Liver (tissue), 9 donors: ENCODE results near the gene DYSF. TPM values are rescaled to one million over a fixed set of nuclear protein-coding genes. Genes with fewer than 3 reads are reported as not detected.

Source experiments
- DNase-seq: peaks from one replicate; pipeline ENCODE4 v3.0.0-alpha.2; 2017; ENCODE audit warnings: low spot score
- H3K27ac ChIP-seq, 2 donors: one replicate each; pipeline ENCODE4 v1.7.0; 2013; ENCODE audit warnings: inconsistent platforms in 2 of 2, low read length in 2 of 2, control low read depth in 1 of 2, low read depth in 1 of 2, mild to moderate bottlenecking in 1 of 2
- H3K27me3 ChIP-seq, 4 donors: one replicate each; pipeline versions ENCODE4 v1.6.1 to v1.7.0; 2013; ENCODE audit warnings: low read length in 3 of 4, inconsistent platforms in 1 of 4, mild to moderate bottlenecking in 1 of 4, moderate library complexity in 1 of 4; ENCODE audit not compliant: control insufficient read depth in 4 of 4, insufficient read depth in 4 of 4
- H3K36me3 ChIP-seq, 4 donors: one replicate each; pipeline versions ENCODE4 v1.6.1 to v1.7.0; 2013; ENCODE audit warnings: low read length in 3 of 4, mild to moderate bottlenecking in 3 of 4, low read depth in 1 of 4, moderate library complexity in 1 of 4; ENCODE audit not compliant: control insufficient read depth in 4 of 4, insufficient read depth in 3 of 4
- H3K4me1 ChIP-seq, 4 donors: one replicate each; pipeline versions ENCODE4 v1.6.1 to v1.7.0; 2013; ENCODE audit warnings: low read length in 3 of 4, mild to moderate bottlenecking in 3 of 4, moderate library complexity in 1 of 4; ENCODE audit not compliant: control insufficient read depth in 4 of 4, insufficient read depth in 4 of 4
- H3K4me3 ChIP-seq, 3 donors: one replicate each; pipeline versions ENCODE4 v1.6.1 to v1.7.0; 2013; ENCODE audit warnings: low read length in 3 of 3, control low read depth in 1 of 3, low read depth in 1 of 3, mild to moderate bottlenecking in 1 of 3
- H3K9ac ChIP-seq, 2 donors: one replicate each; pipeline ENCODE4 v1.7.0; 2013; ENCODE audit warnings: low read length in 2 of 2, mild to moderate bottlenecking in 2 of 2, moderate library complexity in 2 of 2, control low read depth in 1 of 2, low read depth in 1 of 2
- H3K9me3 ChIP-seq, 4 donors: one replicate each; pipeline versions ENCODE4 v1.6.1 to v1.7.0; 2013; ENCODE audit warnings: low read length in 3 of 4; ENCODE audit not compliant: control insufficient read depth in 4 of 4
- EGR1 ChIP-seq, 2 donors: IDR thresholded peaks; 2 replicates each; pipeline ENCODE4 v1.6.1; 2016 to 2018; ENCODE audit warnings: antibody characterized with exemption in 2 of 2, low read depth in 2 of 2
- FOXA1 ChIP-seq: IDR thresholded peaks from 2 replicates; pipeline ENCODE4 v1.6.1; 2016; ENCODE audit warnings: antibody characterized with exemption
- FOXA2 ChIP-seq: IDR thresholded peaks from 2 replicates; pipeline ENCODE4 v1.6.1; 2016; ENCODE audit warnings: antibody characterized with exemption
- GABPA ChIP-seq, 2 donors: IDR thresholded peaks in 1 of 2; conservative IDR thresholded peaks in 1 of 2; 2 replicates each; pipeline ENCODE4 v1.6.1; 2016; ENCODE audit warnings: antibody characterized with exemption in 2 of 2, mild to moderate bottlenecking in 1 of 2, moderate library complexity in 1 of 2
- HNF4A ChIP-seq, 2 donors: conservative IDR thresholded peaks; 2 replicates each; pipeline ENCODE4 v1.6.1; 2016; ENCODE audit warnings: antibody characterized with exemption in 2 of 2, mild to moderate bottlenecking in 2 of 2
- HNF4G ChIP-seq: IDR thresholded peaks from 2 replicates; pipeline ENCODE4 v1.6.1; 2016; ENCODE audit warnings: antibody characterized with exemption
- RAD21 ChIP-seq, 2 donors: IDR thresholded peaks; 2 replicates each; pipeline ENCODE4 v1.6.1; 2016; ENCODE audit warnings: antibody characterized with exemption in 2 of 2, mild to moderate bottlenecking in 2 of 2
- RXRA ChIP-seq, 2 donors: IDR thresholded peaks; 2 replicates each; pipeline ENCODE4 v1.6.1; 2017 to 2018; ENCODE audit warnings: antibody characterized with exemption in 2 of 2, mild to moderate bottlenecking in 1 of 2
- TAF1 ChIP-seq: conservative IDR thresholded peaks from 2 replicates; pipeline ENCODE4 v1.6.1; 2016; ENCODE audit warnings: antibody characterized with exemption, mild to moderate bottlenecking
- WGBS: extraction: QIAGEN DNeasy Blood & Tissue Kit; methylation state at CpG from one replicate; pipeline ENCODE4 v1.1.7; 2013; 5-methylcytosine and 5-hydroxymethylcytosine counted together
- polyA plus RNA-seq, 2 donors: library from polyadenylated mRNA; stranded (reverse) in 1 of 2; unstranded in 1 of 2; fragments of 200-250 nt in 1 of 2; fragments of >200 nt in 1 of 2; fragmentation: Nextera tagmentation in 1 of 2; extraction: Ambion mirVana in 1 of 2; gene quantifications; one replicate each; pipeline versions ENCODE4 v1.2.1 to v1.2.3, GENCODE V29; 2013 to 2015
- total RNA-seq, 2 donors: library from RNA; depleted of rRNA; stranded (reverse); fragments of >200 nt; gene quantifications; one replicate each; pipeline ENCODE4 v1.2.3, GENCODE V29; 2014
- TF ChIP-seq, protein P1 (sequence below): IDR thresholded peaks from 2 replicates; pipeline ENCODE4 v1.6.1; 2016; ENCODE audit warnings: antibody characterized with exemption
- TF ChIP-seq, protein P2 (sequence below): fragments of 150-350 bp; IDR thresholded peaks from 2 replicates; pipeline ENCODE4 v1.5.1; 2017; ENCODE audit warnings: improper control_type of control experiment, low read depth, low read length; ENCODE audit not compliant: missing input control
- TF ChIP-seq, protein P3 (sequence below): IDR thresholded peaks from 2 replicates; pipeline ENCODE4 v1.6.1; 2016; ENCODE audit warnings: antibody characterized with exemption
- TF ChIP-seq, protein P4 (sequence below): IDR thresholded peaks from 2 replicates; pipeline ENCODE4 v1.6.1; 2016; ENCODE audit warnings: antibody characterized with exemption, mild to moderate bottlenecking
- TF ChIP-seq, protein P5 (sequence below): IDR thresholded peaks from 2 replicates; pipeline ENCODE4 v1.6.1; 2016; ENCODE audit warnings: antibody characterized with exemption
- donor health status: healthy.
- donor health status: healthy.
- donor health status: healthy.
- donor health status: healthy.
- donor health status: healthy.

Gene DYSF
- total and polyA plus RNA-seq, 4 donors = 8.5 to 20.8 (median 13.6) TPM

DNA sequence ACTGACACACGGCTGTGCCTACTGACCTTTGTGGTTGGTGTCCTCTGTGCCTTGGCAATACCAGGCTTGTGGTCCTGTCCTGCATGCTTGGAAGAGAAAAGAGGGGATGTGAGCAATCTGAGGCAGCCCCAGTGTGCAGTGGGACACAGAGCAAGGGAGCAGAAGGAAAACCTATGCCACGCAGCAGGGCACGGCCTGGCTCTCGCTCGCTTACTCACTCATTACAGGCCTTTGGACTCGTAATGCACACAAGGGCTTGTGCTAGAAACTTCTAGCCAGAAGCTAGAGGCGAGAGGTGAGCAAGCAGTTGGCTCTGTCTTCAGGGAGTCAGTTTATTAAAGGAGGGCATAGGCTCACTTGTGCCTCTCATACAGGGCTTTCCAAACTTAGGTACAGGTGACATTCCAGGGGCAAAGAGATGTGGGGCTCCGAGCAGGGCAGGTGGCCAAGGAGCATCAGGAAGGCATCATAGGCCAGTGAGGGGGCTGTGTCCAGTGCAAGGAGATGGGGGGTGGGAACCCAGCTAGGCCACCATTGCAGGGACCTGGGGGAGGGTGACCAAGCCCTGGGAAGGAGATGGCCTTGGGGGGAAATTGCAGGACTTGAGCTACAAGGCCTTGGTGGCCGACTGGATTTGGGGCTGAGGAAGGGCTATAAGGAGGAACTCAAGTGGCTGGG, 100.8 kb downstream of the DYSF start:
- H3K36me3 ChIP-seq = no peaks in the 10 kb centered on the region
- peak overlapping the region; percentile 60 to 78 for H3K27ac ChIP-seq
- H3K9ac ChIP-seq = no peak overlapping the region
- H3K27me3 ChIP-seq = no peaks in the 10 kb centered on the region
- no peak overlapping the region for H3K4me3 ChIP-seq
- 58% methylated on average over 9 of the region's 9 CpGs for WGBS
- TF ChIP-seq FOXA2 = peak; percentile 14
- peak; percentile 38 to 83 for TF ChIP-seq HNF4A (conservative IDR thresholded peaks at IDR 0.05)
- TF ChIP-seq RXRA (IDR thresholded peaks at IDR 0.05) = peak in 1 of 2 donors; percentile 54
- no peak for TF ChIP-seq TAF1
- peaks cover 6 to 35% (median 25%) of the 10 kb centered on the region in 4 donors for H3K4me1 ChIP-seq
- no peaks in the 10 kb centered on the region for H3K9me3 ChIP-seq
- no peak for DNase-seq

DNA sequence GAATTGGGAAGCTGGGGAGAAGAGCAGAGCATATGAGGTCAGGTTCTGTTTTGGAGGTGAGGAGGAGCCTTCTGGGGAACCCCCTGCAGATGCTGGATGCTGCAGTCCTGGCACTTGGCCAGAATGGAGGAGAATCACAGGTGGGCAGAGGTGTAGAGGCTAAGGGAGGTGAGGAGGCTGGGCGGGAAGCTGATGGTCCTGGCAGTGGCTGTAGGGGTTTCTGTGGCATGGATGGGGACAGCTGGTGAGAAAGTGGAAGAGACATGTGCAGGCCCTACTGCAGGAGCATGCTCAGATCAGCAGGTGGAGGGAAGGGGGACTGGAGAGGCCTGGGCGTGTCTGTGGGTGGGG, 101.3 kb downstream of the DYSF start:
- H3K9ac ChIP-seq = no peak overlapping the region
- TF ChIP-seq RAD21 (IDR thresholded peaks at IDR 0.05) = no peak
- TF ChIP-seq, protein P1, sequence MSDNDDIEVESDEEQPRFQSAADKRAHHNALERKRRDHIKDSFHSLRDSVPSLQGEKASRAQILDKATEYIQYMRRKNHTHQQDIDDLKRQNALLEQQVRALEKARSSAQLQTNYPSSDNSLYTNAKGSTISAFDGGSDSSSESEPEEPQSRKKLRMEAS = no peak
- TF ChIP-seq EGR1 (IDR thresholded peaks at IDR 0.05; ENCODE audit: low read depth in 2 of 2) = no peak
- TF ChIP-seq GABPA (IDR thresholded peaks at IDR 0.05 in 1 of 2, conservative IDR thresholded peaks at IDR 0.05 in 1 of 2) = no peak
- TF ChIP-seq, protein P2, sequence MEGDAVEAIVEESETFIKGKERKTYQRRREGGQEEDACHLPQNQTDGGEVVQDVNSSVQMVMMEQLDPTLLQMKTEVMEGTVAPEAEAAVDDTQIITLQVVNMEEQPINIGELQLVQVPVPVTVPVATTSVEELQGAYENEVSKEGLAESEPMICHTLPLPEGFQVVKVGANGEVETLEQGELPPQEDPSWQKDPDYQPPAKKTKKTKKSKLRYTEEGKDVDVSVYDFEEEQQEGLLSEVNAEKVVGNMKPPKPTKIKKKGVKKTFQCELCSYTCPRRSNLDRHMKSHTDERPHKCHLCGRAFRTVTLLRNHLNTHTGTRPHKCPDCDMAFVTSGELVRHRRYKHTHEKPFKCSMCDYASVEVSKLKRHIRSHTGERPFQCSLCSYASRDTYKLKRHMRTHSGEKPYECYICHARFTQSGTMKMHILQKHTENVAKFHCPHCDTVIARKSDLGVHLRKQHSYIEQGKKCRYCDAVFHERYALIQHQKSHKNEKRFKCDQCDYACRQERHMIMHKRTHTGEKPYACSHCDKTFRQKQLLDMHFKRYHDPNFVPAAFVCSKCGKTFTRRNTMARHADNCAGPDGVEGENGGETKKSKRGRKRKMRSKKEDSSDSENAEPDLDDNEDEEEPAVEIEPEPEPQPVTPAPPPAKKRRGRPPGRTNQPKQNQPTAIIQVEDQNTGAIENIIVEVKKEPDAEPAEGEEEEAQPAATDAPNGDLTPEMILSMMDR = no peak
- TF ChIP-seq HNF4G = no peak
- TF ChIP-seq, protein P3, sequence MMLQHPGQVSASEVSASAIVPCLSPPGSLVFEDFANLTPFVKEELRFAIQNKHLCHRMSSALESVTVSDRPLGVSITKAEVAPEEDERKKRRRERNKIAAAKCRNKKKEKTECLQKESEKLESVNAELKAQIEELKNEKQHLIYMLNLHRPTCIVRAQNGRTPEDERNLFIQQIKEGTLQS = no peak
- H3K27me3 ChIP-seq = no peaks in the 10 kb centered on the region
- H3K4me1 ChIP-seq = peaks cover 6 to 35% (median 25%) of the 10 kb centered on the region in 4 donors
- WGBS = 97% methylated on average over 2 of the region's 2 CpGs
- no peak overlapping the region for H3K4me3 ChIP-seq
- no peak for DNase-seq
- H3K9me3 ChIP-seq = no peaks in the 10 kb centered on the region
- peak overlapping the region; percentile 60 to 78 for H3K27ac ChIP-seq
- no peaks in the 10 kb centered on the region for H3K36me3 ChIP-seq

DNA sequence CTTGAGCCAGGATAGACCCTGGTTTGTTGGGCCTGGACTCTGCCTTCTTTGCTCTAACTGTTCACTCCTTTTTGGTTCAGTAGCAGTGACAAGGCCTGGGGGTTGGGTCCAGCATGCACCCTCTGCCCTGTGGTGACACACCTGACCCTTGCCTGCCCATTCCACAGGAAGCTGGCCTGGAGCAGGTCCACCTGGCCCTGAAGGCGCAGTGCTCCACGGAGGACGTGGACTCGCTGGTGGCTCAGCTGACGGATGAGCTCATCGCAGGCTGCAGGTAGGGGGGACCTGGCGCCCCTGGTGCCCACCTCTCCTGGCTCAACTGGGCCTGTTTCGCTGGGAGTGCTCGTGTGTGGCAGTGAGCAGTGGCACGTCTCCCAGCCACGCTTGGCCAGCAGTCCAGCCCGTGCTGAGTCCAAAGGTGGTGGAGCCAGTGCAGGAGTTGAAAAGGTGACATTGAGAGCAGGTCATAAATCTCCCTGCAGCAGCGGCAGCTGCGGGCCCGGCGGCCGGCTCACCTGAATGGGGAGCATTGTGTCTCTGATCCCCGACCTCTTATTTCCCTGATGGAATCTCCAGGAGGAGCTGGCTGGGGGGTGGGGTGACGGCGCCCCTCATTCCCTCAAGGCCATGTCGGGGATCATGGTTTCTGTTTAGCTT, 102.6 kb downstream of the DYSF start:
- WGBS = 42% methylated on average over 21 of the region's 21 CpGs
- peak overlapping the region in 1 of 3 donors; percentile 31 for H3K4me3 ChIP-seq
- H3K36me3 ChIP-seq = no peaks in the 10 kb centered on the region
- H3K27ac ChIP-seq = peak overlapping the region; percentile 78 to 81
- H3K27me3 ChIP-seq = no peaks in the 10 kb centered on the region
- DNase-seq = no peak
- H3K9ac ChIP-seq = no peak overlapping the region
- H3K4me1 ChIP-seq = peaks cover 6 to 35% (median 25%) of the 10 kb centered on the region in 4 donors
- no peaks in the 10 kb centered on the region for H3K9me3 ChIP-seq
- no peak for TF ChIP-seq FOXA1
- TF ChIP-seq, protein P4, sequence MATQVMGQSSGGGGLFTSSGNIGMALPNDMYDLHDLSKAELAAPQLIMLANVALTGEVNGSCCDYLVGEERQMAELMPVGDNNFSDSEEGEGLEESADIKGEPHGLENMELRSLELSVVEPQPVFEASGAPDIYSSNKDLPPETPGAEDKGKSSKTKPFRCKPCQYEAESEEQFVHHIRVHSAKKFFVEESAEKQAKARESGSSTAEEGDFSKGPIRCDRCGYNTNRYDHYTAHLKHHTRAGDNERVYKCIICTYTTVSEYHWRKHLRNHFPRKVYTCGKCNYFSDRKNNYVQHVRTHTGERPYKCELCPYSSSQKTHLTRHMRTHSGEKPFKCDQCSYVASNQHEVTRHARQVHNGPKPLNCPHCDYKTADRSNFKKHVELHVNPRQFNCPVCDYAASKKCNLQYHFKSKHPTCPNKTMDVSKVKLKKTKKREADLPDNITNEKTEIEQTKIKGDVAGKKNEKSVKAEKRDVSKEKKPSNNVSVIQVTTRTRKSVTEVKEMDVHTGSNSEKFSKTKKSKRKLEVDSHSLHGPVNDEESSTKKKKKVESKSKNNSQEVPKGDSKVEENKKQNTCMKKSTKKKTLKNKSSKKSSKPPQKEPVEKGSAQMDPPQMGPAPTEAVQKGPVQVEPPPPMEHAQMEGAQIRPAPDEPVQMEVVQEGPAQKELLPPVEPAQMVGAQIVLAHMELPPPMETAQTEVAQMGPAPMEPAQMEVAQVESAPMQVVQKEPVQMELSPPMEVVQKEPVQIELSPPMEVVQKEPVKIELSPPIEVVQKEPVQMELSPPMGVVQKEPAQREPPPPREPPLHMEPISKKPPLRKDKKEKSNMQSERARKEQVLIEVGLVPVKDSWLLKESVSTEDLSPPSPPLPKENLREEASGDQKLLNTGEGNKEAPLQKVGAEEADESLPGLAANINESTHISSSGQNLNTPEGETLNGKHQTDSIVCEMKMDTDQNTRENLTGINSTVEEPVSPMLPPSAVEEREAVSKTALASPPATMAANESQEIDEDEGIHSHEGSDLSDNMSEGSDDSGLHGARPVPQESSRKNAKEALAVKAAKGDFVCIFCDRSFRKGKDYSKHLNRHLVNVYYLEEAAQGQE = no peak
- TF ChIP-seq, protein P5, sequence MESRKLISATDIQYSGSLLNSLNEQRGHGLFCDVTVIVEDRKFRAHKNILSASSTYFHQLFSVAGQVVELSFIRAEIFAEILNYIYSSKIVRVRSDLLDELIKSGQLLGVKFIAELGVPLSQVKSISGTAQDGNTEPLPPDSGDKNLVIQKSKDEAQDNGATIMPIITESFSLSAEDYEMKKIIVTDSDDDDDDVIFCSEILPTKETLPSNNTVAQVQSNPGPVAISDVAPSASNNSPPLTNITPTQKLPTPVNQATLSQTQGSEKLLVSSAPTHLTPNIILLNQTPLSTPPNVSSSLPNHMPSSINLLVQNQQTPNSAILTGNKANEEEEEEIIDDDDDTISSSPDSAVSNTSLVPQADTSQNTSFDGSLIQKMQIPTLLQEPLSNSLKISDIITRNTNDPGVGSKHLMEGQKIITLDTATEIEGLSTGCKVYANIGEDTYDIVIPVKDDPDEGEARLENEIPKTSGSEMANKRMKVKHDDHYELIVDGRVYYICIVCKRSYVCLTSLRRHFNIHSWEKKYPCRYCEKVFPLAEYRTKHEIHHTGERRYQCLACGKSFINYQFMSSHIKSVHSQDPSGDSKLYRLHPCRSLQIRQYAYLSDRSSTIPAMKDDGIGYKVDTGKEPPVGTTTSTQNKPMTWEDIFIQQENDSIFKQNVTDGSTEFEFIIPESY = no peak
- no peak for TF ChIP-seq TAF1
- peak; percentile 5 to 20 for TF ChIP-seq RAD21 (IDR thresholded peaks at IDR 0.05)
- TF ChIP-seq, protein P2 = no peak
- TF ChIP-seq HNF4G = peak; percentile 90
- peak; percentile 95 for TF ChIP-seq HNF4A (conservative IDR thresholded peaks at IDR 0.05)
- TF ChIP-seq RXRA (IDR thresholded peaks at IDR 0.05) = peak; percentile 94 to 95
- TF ChIP-seq, protein P3 = no peak
